ENCODE measurements around the gene CCDC175.

- TF ChIP-seq CTCF (IDR thresholded peaks at IDR 0.05): no peak
- TF ChIP-seq POLR2A (IDR thresholded peaks at IDR 0.05): no peak
Measured at GRCh38 chr14:59538936-59539335, 37.7 kb downstream of the CCDC175 start.

Measured in uterus (tissue), 2 donors.